Neural cell (in vitro differentiated cells): ENCODE results near the gene PTPN18. TPM values are rescaled to one million over a fixed set of nuclear protein-coding genes. Genes with fewer than 3 reads are reported as not detected.

ENCODE experiments used
- H2AFZ ChIP-seq: fragments of 200-600, 300-800 bp; sonication (generic), shearing (Covaris generic); 2 replicates; pipeline ENCODE4 v1.6.0; 2014; ENCODE audit warnings: low read depth, mild to moderate bottlenecking, antibody characterized with exemption, low read length, moderate library complexity
- H3F3A ChIP-seq: fragments of 200-600 bp; shearing (Covaris generic); 2 replicates; pipeline ENCODE4 v1.6.1; 2016; ENCODE audit warnings: mild to moderate bottlenecking, moderate library complexity, mixed read lengths, antibody characterized with exemption, low read length; ENCODE audit not compliant: insufficient read depth, poor library complexity, severe bottlenecking
- H3K27ac ChIP-seq: fragments of 200-600, 300-800 bp; sonication (generic), shearing (Covaris generic); 2 replicates; pipeline ENCODE4 v1.5.1; 2014; ENCODE audit warnings: mild to moderate bottlenecking, low read length, moderate library complexity
- H3K27me3 ChIP-seq: fragments of 300-800, 200-600 bp; sonication (generic), shearing (Covaris generic); 2 replicates; pipeline ENCODE4 v1.6.0; 2014; ENCODE audit warnings: mild to moderate bottlenecking, low read depth, low read length, moderate library complexity; ENCODE audit not compliant: insufficient read depth
- H3K36me3 ChIP-seq: fragments of 300-800, 200-600 bp; sonication (generic), shearing (Covaris generic); 2 replicates; pipeline ENCODE4 v1.5.1; 2014; ENCODE audit warnings: mild to moderate bottlenecking, antibody characterized with exemption, low read length, moderate library complexity; ENCODE audit not compliant: insufficient read depth
- H3K4me2 ChIP-seq: fragments of 300-800, 200-600 bp; sonication (generic), shearing (Covaris generic); 2 replicates; pipeline ENCODE4 v1.6.0; 2014; ENCODE audit warnings: mild to moderate bottlenecking, low read length
- H3K4me3 ChIP-seq: fragments of 300-800, 200-600 bp; sonication (generic), shearing (Covaris generic); 2 replicates; pipeline ENCODE4 v1.5.1; 2014; ENCODE audit warnings: mild to moderate bottlenecking, low read length, moderate library complexity
- H3K79me2 ChIP-seq: fragments of 200-600 bp; shearing (Covaris generic); replicated peaks from 2 replicates; pipeline ENCODE4 v1.6.0; 2014; ENCODE audit warnings: mild to moderate bottlenecking, low read length, moderate library complexity; ENCODE audit not compliant: insufficient read depth
- H3K9ac ChIP-seq: fragments of 300-800, 200-600 bp; sonication (generic), shearing (Covaris generic); 2 replicates; pipeline ENCODE4 v1.6.1; 2016; ENCODE audit warnings: mild to moderate bottlenecking, low read length, mixed read lengths
- H3K9me2 ChIP-seq: fragments of 200-600 bp; shearing (Covaris generic); 2 replicates; pipeline ENCODE4 v1.6.1; 2016; ENCODE audit warnings: mild to moderate bottlenecking, low read length, mixed read lengths; ENCODE audit not compliant: insufficient read depth
- H3K9me3 ChIP-seq: fragments of 200-600, 300-800 bp; sonication (generic), shearing (Covaris generic); 2 replicates; pipeline ENCODE4 v1.6.1; 2016; ENCODE audit warnings: mild to moderate bottlenecking, mixed run types, low read length, moderate library complexity, mixed read lengths
- H4K20me1 ChIP-seq: fragments of 200-600 bp; shearing (Covaris generic); 2 replicates; pipeline ENCODE4 v1.6.1; 2016; ENCODE audit warnings: mild to moderate bottlenecking, mixed run types; ENCODE audit not compliant: insufficient read depth
- CTCF ChIP-seq: fragments of 450-650 bp; IDR thresholded peaks from 2 replicates; pipeline ENCODE4 v1.5.1; 2014; ENCODE audit warnings: antibody characterized with exemption, mild to moderate bottlenecking, moderate library complexity; ENCODE audit not compliant: poor library complexity, severe bottlenecking
- EP300 ChIP-seq: fragments of 450-650 bp; conservative IDR thresholded peaks from 2 replicates; pipeline ENCODE4 v1.6.1; 2014; ENCODE audit warnings: antibody characterized with exemption, mild to moderate bottlenecking, moderate library complexity; ENCODE audit not compliant: poor library complexity, severe bottlenecking
- EZH2 ChIP-seq: fragments of 200-600, 300-800 bp; shearing (Covaris generic), sonication (generic); IDR thresholded peaks from 2 replicates; pipeline ENCODE4 v1.6.1; 2014; ENCODE audit warnings: antibody characterized with exemption, low read length, borderline replicate concordance, mild to moderate bottlenecking; ENCODE audit not compliant: insufficient read depth, poor library complexity, severe bottlenecking
- POLR2AphosphoS5 ChIP-seq: IDR thresholded peaks from 2 replicates; pipeline ENCODE4 v1.6.1; 2012
- RAD21 ChIP-seq: fragments of 450-650 bp; conservative IDR thresholded peaks from 2 replicates; pipeline ENCODE4 v1.6.1; 2014; ENCODE audit warnings: antibody characterized with exemption, mild to moderate bottlenecking, moderate library complexity
- REST ChIP-seq: IDR thresholded peaks from 2 replicates; pipeline ENCODE4 v1.6.1; 2012; ENCODE audit warnings: borderline replicate concordance
- SMC3 ChIP-seq: fragments of 450-650 bp; conservative IDR thresholded peaks from 2 replicates; pipeline ENCODE4 v1.6.1; 2014; ENCODE audit warnings: antibody characterized with exemption, mild to moderate bottlenecking, moderate library complexity; ENCODE audit not compliant: poor library complexity
- TAF1 ChIP-seq: IDR thresholded peaks from 2 replicates; pipeline ENCODE4 v1.6.1; 2012; ENCODE audit warnings: low read depth
- polyA plus RNA-seq: library from polyadenylated mRNA; depleted of rRNA; stranded (reverse); fragments of >200 nt; gene quantifications from 2 replicates; pipeline ENCODE4 v1.2.3, GENCODE V29; 2014

PTPN18 gene
- polyA plus RNA-seq, 1 donor from 2014 or later = 13.3 TPM

- Histone ChIP-seq H2AFZ (peak overlapping the region; percentile 91), H3K4me2 (peak overlapping the region; percentile 19), H3K27me3 (no peaks in the 10 kb centered on the region), H4K20me1 (no peaks in the 10 kb centered on the region), H3K36me3 (no peaks in the 10 kb centered on the region), H3K4me3 (peak overlapping the region; percentile 87), H3K27ac (no peak overlapping the region), H3K9ac (peak overlapping the region; percentile 75), H3K9me3 (no peaks in the 10 kb centered on the region), H3K9me2 (no peaks in the 10 kb centered on the region), H3K79me2 (no peaks in the 10 kb centered on the region), H3F3A (no peaks in the 10 kb centered on the region)
- peak; percentile 23 for TF ChIP-seq TAF1
- no peak for TF ChIP-seq REST
These were observed 17.3 kb downstream of the PTPN18 start for GRCh38 chr2:130372833-130373807.

- Histone ChIP-seq H3K79me2 (no peaks in the 10 kb centered on the region), H3K36me3 (no peaks in the 10 kb centered on the region), H3K4me2 (no peak overlapping the region), H3K9me3 (no peaks in the 10 kb centered on the region), H3K4me3 (no peak overlapping the region), H3F3A (no peaks in the 10 kb centered on the region), H3K9me2 (no peaks in the 10 kb centered on the region), H3K9ac (no peak overlapping the region), H2AFZ (no peak overlapping the region), H4K20me1 (no peaks in the 10 kb centered on the region), H3K27me3 (no peaks in the 10 kb centered on the region), H3K27ac (no peak overlapping the region)
- TF ChIP-seq TAF1 = no peak
- no peak for TF ChIP-seq CTCF
These were observed 18.0 kb downstream of the PTPN18 start for GRCh38 chr2:130373808-130374365.

- Histone ChIP-seq H3K36me3 (no peaks in the 10 kb centered on the region), H3F3A (no peaks in the 10 kb centered on the region), H3K79me2 (no peaks in the 10 kb centered on the region), H3K27ac (no peak overlapping the region), H2AFZ (no peak overlapping the region), H3K27me3 (no peaks in the 10 kb centered on the region), H3K9me2 (no peaks in the 10 kb centered on the region), H3K4me3 (no peak overlapping the region), H4K20me1 (no peaks in the 10 kb centered on the region), H3K4me2 (no peak overlapping the region), H3K9me3 (no peaks in the 10 kb centered on the region), H3K9ac (no peak overlapping the region)
- TF ChIP-seq EP300 = no peak
- no peak for TF ChIP-seq EZH2
- TF ChIP-seq SMC3 = no peak
- TF ChIP-seq POLR2AphosphoS5 = no peak
- TF ChIP-seq CTCF = no peak
- no peak for TF ChIP-seq TAF1
- no peak for TF ChIP-seq RAD21
These were observed 18.9 kb downstream of the PTPN18 start for GRCh38 chr2:130374587-130375290.
